ENCODE results near the gene NUP88.

DNA sequence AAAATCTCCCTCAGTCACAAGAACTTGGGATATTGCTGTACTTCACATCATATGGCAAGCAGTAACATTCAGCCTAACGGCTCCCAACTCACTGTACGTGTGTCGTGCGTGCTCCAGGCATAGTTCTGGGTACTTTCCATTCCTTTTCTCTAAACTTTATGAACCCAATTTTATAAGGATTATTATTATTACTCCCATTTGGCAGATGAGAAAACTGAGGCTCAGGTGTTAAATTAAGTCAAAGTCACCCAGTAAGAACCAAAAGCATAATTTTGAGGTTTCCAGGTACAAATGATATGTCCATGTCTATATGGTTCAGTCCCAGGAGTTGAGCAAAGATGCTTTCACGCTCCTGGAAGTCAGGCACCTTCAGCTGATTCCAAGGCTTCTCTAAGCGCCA, 24.3 kb upstream of the NUP88 start:
- TF ChIP-seq, protein P1, sequence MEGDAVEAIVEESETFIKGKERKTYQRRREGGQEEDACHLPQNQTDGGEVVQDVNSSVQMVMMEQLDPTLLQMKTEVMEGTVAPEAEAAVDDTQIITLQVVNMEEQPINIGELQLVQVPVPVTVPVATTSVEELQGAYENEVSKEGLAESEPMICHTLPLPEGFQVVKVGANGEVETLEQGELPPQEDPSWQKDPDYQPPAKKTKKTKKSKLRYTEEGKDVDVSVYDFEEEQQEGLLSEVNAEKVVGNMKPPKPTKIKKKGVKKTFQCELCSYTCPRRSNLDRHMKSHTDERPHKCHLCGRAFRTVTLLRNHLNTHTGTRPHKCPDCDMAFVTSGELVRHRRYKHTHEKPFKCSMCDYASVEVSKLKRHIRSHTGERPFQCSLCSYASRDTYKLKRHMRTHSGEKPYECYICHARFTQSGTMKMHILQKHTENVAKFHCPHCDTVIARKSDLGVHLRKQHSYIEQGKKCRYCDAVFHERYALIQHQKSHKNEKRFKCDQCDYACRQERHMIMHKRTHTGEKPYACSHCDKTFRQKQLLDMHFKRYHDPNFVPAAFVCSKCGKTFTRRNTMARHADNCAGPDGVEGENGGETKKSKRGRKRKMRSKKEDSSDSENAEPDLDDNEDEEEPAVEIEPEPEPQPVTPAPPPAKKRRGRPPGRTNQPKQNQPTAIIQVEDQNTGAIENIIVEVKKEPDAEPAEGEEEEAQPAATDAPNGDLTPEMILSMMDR (IDR thresholded peaks at IDR 0.05; ENCODE audit: poor library complexity), result no peak
- no peak for TF ChIP-seq EZH2 (IDR thresholded peaks at IDR 0.05; ENCODE audit: borderline replicate concordance)

All from hepatocyte (in vitro differentiated cells).